Prostate gland (tissue), 2 donors: ENCODE measurements around the gene TEC. TPM values are rescaled to one million over a fixed set of nuclear protein-coding genes. Genes with fewer than 3 reads are reported as not detected.

ENCODE experiments used
- DNase-seq: peaks from one replicate; pipeline ENCODE4 v3.0.0-alpha.2; 2019; ENCODE audit warnings: low spot score
- H3K27ac ChIP-seq, 2 donors: fragments of 200-600 bp; sonication (generic); 2 replicates each; pipeline ENCODE4 v1.5.1; 2017 to 2019
- H3K27me3 ChIP-seq: fragments of 200-600 bp; sonication (generic); replicated peaks from 2 replicates; pipeline ENCODE4 v1.5.1; 2019; ENCODE audit not compliant: insufficient read depth
- H3K36me3 ChIP-seq, 2 donors: fragments of 200-600 bp; sonication (generic); 1 replicate in 1 of 2; 2 replicates in 1 of 2; pipeline versions ENCODE4 v1.5.1 to v1.8.1; 2017 to 2019
- H3K4me1 ChIP-seq: fragments of 200-600 bp; sonication (generic); replicated peaks from 2 replicates; pipeline ENCODE4 v1.5.1; 2019
- H3K4me3 ChIP-seq, 2 donors: fragments of 200-600 bp; sonication (generic); 2 replicates each; pipeline ENCODE4 v1.5.1; 2017 to 2019
- H3K9me3 ChIP-seq: fragments of 200-600 bp; sonication (generic); 2 replicates; pipeline ENCODE4 v1.5.1; 2017
- CTCF ChIP-seq, 4 experiments: fragments of 200-600 bp in 2 of 4; fragments of 450-650 bp in 2 of 4; sonication (generic) in 2 of 4; IDR thresholded peaks; 1 replicate in 3 of 4; 2 replicates in 1 of 4; pipeline ENCODE4 v1.5.1; 2016 to 2019; ENCODE audit warnings: antibody characterized with exemption in 4 of 4, mild to moderate bottlenecking in 2 of 4, moderate library complexity in 2 of 4
- POLR2A ChIP-seq: fragments of 450-650 bp; IDR thresholded peaks from one replicate; pipeline ENCODE4 v1.6.1; 2016; ENCODE audit warnings: antibody characterized with exemption, mild to moderate bottlenecking
- POLR2AphosphoS5 ChIP-seq: sonication (generic); formaldehyde crosslinking; IDR thresholded peaks from one replicate; pipeline ENCODE4 v1.6.1; 2017; ENCODE audit warnings: antibody characterized with exemption
- WGBS: methylation state at CpG from one replicate; pipeline ENCODE4 v1.1.5; 2018; 5-methylcytosine and 5-hydroxymethylcytosine counted together
- intact Hi-C: fragments of 100-400 bp; cut with DNase I; formaldehyde crosslinking; loops from one replicate; pipeline ENCODE4 v1.14.2; 2022
- total RNA-seq, 2 donors: library from RNA; depleted of rRNA; stranded (reverse); fragments of >200 nt; gene quantifications; one replicate each; pipeline ENCODE4 v1.1.0, GENCODE V29; 2016

Gene TEC
- total RNA-seq, 2 donors from 2014 or later = 0.96 to 6.4 TPM

GRCh38 chr4:48112017-48112667 is 157.5 kb downstream of the TEC start:
- no peak for DNase-seq
- Histone ChIP-seq H3K4me3 (no peak overlapping the region), H3K36me3 (no peaks in the 10 kb centered on the region), H3K9me3 (no peaks in the 10 kb centered on the region), H3K27me3 (no peaks in the 10 kb centered on the region), H3K27ac (no peak overlapping the region), H3K4me1 (no peaks in the 10 kb centered on the region)
- intact Hi-C loops = no loop called here
- no peak for TF ChIP-seq POLR2AphosphoS5
- no peak for TF ChIP-seq CTCF (IDR thresholded peaks at IDR 0.05)
- no peak for TF ChIP-seq POLR2A
- 79% methylated on average over 8 of the region's 8 CpGs for WGBS

DNA sequence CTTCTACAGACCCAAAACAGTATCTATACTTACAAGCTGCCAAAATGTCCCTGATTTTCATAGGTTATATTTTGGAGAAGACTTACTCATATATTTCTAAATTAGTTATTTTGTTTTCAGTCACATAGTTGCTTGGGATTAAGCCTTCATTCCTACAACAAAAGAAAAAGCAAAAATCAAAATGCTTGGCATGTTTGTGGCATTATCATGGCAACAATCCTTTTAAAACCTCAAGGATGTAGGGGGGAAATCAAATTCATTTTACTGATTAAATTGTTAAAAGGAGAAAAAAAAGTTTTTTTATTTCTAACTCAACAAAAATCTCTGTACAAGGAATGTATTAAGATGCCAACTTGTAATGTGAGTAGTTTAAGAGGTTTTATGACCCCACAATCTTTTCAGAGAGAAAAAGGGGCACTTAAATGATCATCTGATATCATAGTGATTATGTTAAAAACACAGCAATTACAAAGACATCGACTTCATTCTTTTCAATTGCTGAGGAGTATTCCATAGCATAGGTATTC is 159.1 kb downstream of the TEC start:
- DNase-seq = no peak
- no peak overlapping the region for H3K4me3 ChIP-seq
- H3K4me1 ChIP-seq = no peaks in the 10 kb centered on the region
- TF ChIP-seq CTCF (IDR thresholded peaks at IDR 0.05) (no peak), POLR2AphosphoS5 (no peak), POLR2A (no peak)
- 22% methylated on average over 1 of the region's 1 CpG for WGBS
- intact Hi-C loops = no loop called here
- H3K9me3 ChIP-seq = no peaks in the 10 kb centered on the region
- H3K27me3 ChIP-seq = no peaks in the 10 kb centered on the region
- no peak overlapping the region for H3K27ac ChIP-seq
- no peaks in the 10 kb centered on the region for H3K36me3 ChIP-seq

DNA sequence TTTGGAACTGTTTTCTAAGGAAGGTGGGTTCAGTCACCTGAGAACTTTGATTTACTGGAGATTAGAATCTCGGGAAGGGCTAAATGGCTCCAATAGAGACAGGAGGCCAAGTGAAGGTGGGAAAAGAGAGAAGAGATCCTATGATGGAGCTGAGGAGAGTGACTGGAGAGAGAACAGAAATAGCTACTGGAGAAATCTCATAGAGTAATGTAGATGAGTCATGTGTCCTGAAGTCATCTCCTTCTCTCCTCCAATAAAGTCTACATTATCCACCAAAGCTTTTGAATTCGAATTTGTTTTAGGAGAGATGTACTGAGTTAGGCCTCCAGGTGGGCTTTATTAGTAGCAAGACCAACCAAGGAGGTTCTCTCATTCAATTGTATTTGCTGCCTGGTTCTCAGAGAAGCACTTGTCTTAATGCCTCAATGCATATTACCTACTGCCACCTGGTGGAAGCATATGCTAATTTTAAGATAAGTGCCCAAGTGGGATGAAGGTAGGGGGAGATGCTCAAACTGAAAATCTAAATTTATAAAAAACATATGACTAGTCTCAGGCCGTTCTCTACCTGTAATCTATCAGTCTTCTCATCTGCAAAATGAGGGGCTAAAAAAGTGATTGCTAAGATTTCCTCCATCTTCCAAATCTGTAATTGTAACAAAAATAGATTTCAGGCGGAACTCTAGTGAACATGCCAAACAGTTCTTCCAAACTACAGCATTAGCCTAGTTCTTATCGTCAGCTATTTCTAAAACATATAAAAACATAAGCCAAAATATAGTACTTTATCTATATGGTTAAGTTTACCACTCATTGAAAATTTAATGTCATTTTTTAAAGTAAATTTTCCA is 160.0 kb downstream of the TEC start:
- DNase-seq = peak; percentile 27
- intact Hi-C loops = no loop called here
- TF ChIP-seq CTCF (IDR thresholded peaks at IDR 0.05) (peak; percentile 16 to 50 (median 36)), POLR2A (no peak)
- no peaks in the 10 kb centered on the region for H3K36me3 ChIP-seq
- no peaks in the 10 kb centered on the region for H3K27me3 ChIP-seq
- no peak overlapping the region for H3K27ac ChIP-seq
- no peaks in the 10 kb centered on the region for H3K4me1 ChIP-seq
- no peaks in the 10 kb centered on the region for H3K9me3 ChIP-seq
- H3K4me3 ChIP-seq = no peak overlapping the region
- 48% methylated on average over 5 of the region's 5 CpGs for WGBS

- Histone ChIP-seq H3K4me1 (no peaks in the 10 kb centered on the region), H3K27ac (no peak overlapping the region), H3K4me3 (no peak overlapping the region), H3K9me3 (no peaks in the 10 kb centered on the region), H3K36me3 (no peaks in the 10 kb centered on the region), H3K27me3 (no peaks in the 10 kb centered on the region)
- no peak for DNase-seq
- intact Hi-C loops = no loop called here
- TF ChIP-seq POLR2A (no peak), CTCF (IDR thresholded peaks at IDR 0.05) (no peak), POLR2AphosphoS5 (no peak)
- WGBS = 96% methylated on average over 2 of the region's 2 CpGs
Measured at GRCh38 chr4:48108309-48109073, 161.1 kb downstream of the TEC start.
